Thoracic aorta (tissue), 2 donors: ENCODE measurements around the gene AFAP1L2. TPM values are rescaled to one million over a fixed set of nuclear protein-coding genes. Genes with fewer than 3 reads are reported as not detected.

ENCODE experiments used
- ATAC-seq: fragments of 150-250 bp; one replicate; pipeline ENCODE4 v1.8.0; 2017; ENCODE audit warnings: low read depth; ENCODE audit not compliant: insufficient number of reproducible peaks, low FRiP score
- DNase-seq: peaks from one replicate; pipeline ENCODE4 v3.0.0-alpha.2; 2020; ENCODE audit warnings: low spot score
- H3K27ac ChIP-seq, 2 donors: fragments of 200-600 bp; sonication (generic); 1 replicate in 1 of 2; 2 replicates in 1 of 2; pipeline ENCODE4 v1.5.1; 2016; ENCODE audit warnings: mild to moderate bottlenecking in 2 of 2, moderate library complexity in 2 of 2
- H3K27me3 ChIP-seq: fragments of 200-600 bp; sonication (generic); replicated peaks from 2 replicates; pipeline ENCODE4 v1.6.0; 2016; ENCODE audit warnings: mild to moderate bottlenecking; ENCODE audit not compliant: insufficient read depth
- H3K36me3 ChIP-seq: fragments of 200-600 bp; sonication (generic); one replicate; pipeline ENCODE4 v1.5.1; 2016
- H3K4me1 ChIP-seq, 2 donors: fragments of 200-600 bp; sonication (generic); 1 replicate in 1 of 2; 2 replicates in 1 of 2; pipeline versions ENCODE4 v1.5.1 to v1.6.0; 2016; ENCODE audit warnings: low read depth in 2 of 2, mild to moderate bottlenecking in 1 of 2; ENCODE audit not compliant: control insufficient read depth in 1 of 2
- H3K4me3 ChIP-seq: fragments of 200-600 bp; sonication (generic); 2 replicates; pipeline ENCODE4 v1.5.1; 2016; ENCODE audit warnings: mild to moderate bottlenecking
- H3K9me3 ChIP-seq: fragments of 200-600 bp; sonication (generic); 2 replicates; pipeline ENCODE4 v1.5.1; 2016
- CTCF ChIP-seq: fragments of 200-600 bp; sonication (generic); IDR thresholded peaks from one replicate; pipeline ENCODE4 v1.5.1; 2019; ENCODE audit warnings: antibody characterized with exemption
- total RNA-seq, 2 donors: library from RNA; depleted of rRNA; stranded (reverse); fragments of >200 nt; gene quantifications; one replicate each; pipeline versions ENCODE4 v1.1.0 to v1.2.3, GENCODE V29; 2016

Gene AFAP1L2
- total RNA-seq, 2 donors from 2014 or later: 7.7 to 13.3 TPM

- no peak for ATAC-seq
- H3K27ac ChIP-seq: no peak overlapping the region
- no peaks in the 10 kb centered on the region for H3K36me3 ChIP-seq
Observed at GRCh38 chr10:114380797-114381196, 23.5 kb downstream of the AFAP1L2 start.

GRCh38 chr10:114380060-114380459 is 24.2 kb downstream of the AFAP1L2 start:
- DNase-seq (no peak), ATAC-seq (no peak)
- H3K36me3 ChIP-seq: no peaks in the 10 kb centered on the region
- no peaks in the 10 kb centered on the region for H3K27me3 ChIP-seq
- H3K27ac ChIP-seq: no peak overlapping the region
- H3K4me1 ChIP-seq: no peaks in the 10 kb centered on the region
- no peak for TF ChIP-seq CTCF
- no peak overlapping the region for H3K4me3 ChIP-seq
- no peaks in the 10 kb centered on the region for H3K9me3 ChIP-seq

More at GRCh38 chr10:114380797-114381196, 23.5 kb downstream of the AFAP1L2 start:
- Histone ChIP-seq H3K4me1 (no peaks in the 10 kb centered on the region), H3K27me3 (no peaks in the 10 kb centered on the region), H3K4me3 (no peak overlapping the region), H3K9me3 (no peaks in the 10 kb centered on the region)
- TF ChIP-seq CTCF: no peak
- DNase-seq: no peak

- Histone ChIP-seq H3K4me1 (no peaks in the 10 kb centered on the region), H3K9me3 (no peaks in the 10 kb centered on the region), H3K27ac (no peak overlapping the region), H3K36me3 (no peaks in the 10 kb centered on the region), H3K4me3 (no peak overlapping the region), H3K27me3 (no peaks in the 10 kb centered on the region)
- no peak for DNase-seq
- TF ChIP-seq CTCF: no peak
- no peak for ATAC-seq
Observed at GRCh38 chr10:114379631-114380041, 24.7 kb downstream of the AFAP1L2 start.

- ATAC-seq (no peak), DNase-seq (no peak)
- H3K27me3 ChIP-seq: no peaks in the 10 kb centered on the region
- peaks cover 6 to 11% of the 10 kb centered on the region in 2 donors for H3K4me1 ChIP-seq
- no peaks in the 10 kb centered on the region for H3K36me3 ChIP-seq
- no peak overlapping the region for H3K4me3 ChIP-seq
- no peak for TF ChIP-seq CTCF
- no peaks in the 10 kb centered on the region for H3K9me3 ChIP-seq
- no peak overlapping the region for H3K27ac ChIP-seq
Observed at GRCh38 chr10:114376523-114376922, 27.8 kb downstream of the AFAP1L2 start.

- peaks cover 6 to 16% of the 10 kb centered on the region in 2 donors for H3K4me1 ChIP-seq
- no peak for TF ChIP-seq CTCF
- H3K27me3 ChIP-seq: no peaks in the 10 kb centered on the region
- H3K9me3 ChIP-seq: no peaks in the 10 kb centered on the region
- ATAC-seq: no peak
- H3K36me3 ChIP-seq: no peaks in the 10 kb centered on the region
- DNase-seq: no peak
- H3K27ac ChIP-seq: no peak overlapping the region
- H3K4me3 ChIP-seq: no peak overlapping the region
Observed at GRCh38 chr10:114375047-114375446, 29.3 kb downstream of the AFAP1L2 start.
